PC-3 (cell line): ENCODE results near the gene RABAC1. TPM values are rescaled to one million over a fixed set of nuclear protein-coding genes. Genes with fewer than 3 reads are reported as not detected.

Experiments
- ATAC-seq: fragments of 200-7000 bp; cut with Tn5 transposase; 2 replicates; pipeline ENCODE4 v1.9.1; 2020; ENCODE audit warnings: mild to moderate bottlenecking, moderate library complexity
- BruUV-seq: library from RNA; stranded (reverse); fragments of 400-500 nt; replicated peaks from 2 replicates; lab custom pipeline; 2021; lab: Mats Ljungman, UMichigan
- CTCF ChIA-PET: fragments of 300-600 bp; sonication (Branson Sonifier 250); formaldehyde crosslinking; loops from one replicate; lab custom pipeline; 2022; ENCODE audit warnings: antibody characterized with exemption; lab: Charles Lee
- POLR2A ChIA-PET: fragments of 300-600 bp; sonication (Branson Sonifier 250); formaldehyde crosslinking; loops from one replicate; lab custom pipeline; 2022; ENCODE audit warnings: antibody characterized with exemption; ENCODE audit not compliant: unreplicated experiment; lab: Charles Lee
- DNase-seq: peaks from one replicate; pipeline ENCODE4 v3.0.0-alpha.2; 2015
- H2AFZ ChIP-seq: fragments of 300-600 bp; sonication (generic); 2 replicates; pipeline ENCODE4 v1.6.0; 2016; ENCODE audit warnings: antibody characterized with exemption, low read length
- H3F3A ChIP-seq: fragments of 300-600 bp; sonication (generic); one replicate; pipeline ENCODE4 v1.6.0; 2017; ENCODE audit warnings: antibody characterized with exemption, low read length, control low read depth, mild to moderate bottlenecking; ENCODE audit not compliant: unreplicated experiment
- H3K27ac ChIP-seq: fragments of 300-600 bp; sonication (generic); 2 replicates; pipeline ENCODE4 v1.5.1; 2016; ENCODE audit warnings: mild to moderate bottlenecking, low read length
- H3K27me3 ChIP-seq: fragments of 300-600 bp; sonication (generic); 2 replicates; pipeline ENCODE4 v1.6.1; 2016; ENCODE audit warnings: low read length, mixed read lengths
- H3K36me3 ChIP-seq: fragments of 300-600 bp; sonication (generic); 2 replicates; pipeline ENCODE4 v1.6.1; 2016; ENCODE audit warnings: low read depth, mixed run types, low read length, mixed read lengths
- H3K4me1 ChIP-seq: fragments of 300-600 bp; sonication (generic); 2 replicates; pipeline ENCODE4 v1.5.1; 2016; ENCODE audit warnings: low read length; ENCODE audit not compliant: insufficient read depth
- H3K4me2 ChIP-seq: fragments of 300-600 bp; sonication (generic); 2 replicates; pipeline ENCODE4 v1.6.0; 2016; ENCODE audit warnings: low read length
- H3K4me3 ChIP-seq: fragments of 300-600 bp; sonication (generic); 2 replicates; pipeline ENCODE4 v1.5.1; 2016; ENCODE audit warnings: mild to moderate bottlenecking, low read length, mixed read lengths
- H3K79me2 ChIP-seq: fragments of 300-600 bp; sonication (generic); 2 replicates; pipeline ENCODE4 v1.6.1; 2017; ENCODE audit warnings: low read length, mixed read lengths
- H3K9ac ChIP-seq: fragments of 300-600 bp; sonication (generic); 2 replicates; pipeline ENCODE4 v1.6.0; 2016; ENCODE audit warnings: mild to moderate bottlenecking, low read length
- H3K9me2 ChIP-seq: fragments of 300-600 bp; sonication (generic); replicated peaks from 2 replicates; pipeline ENCODE4 v1.6.1; 2016; ENCODE audit warnings: mixed run types, low read length, mixed read lengths
- H3K9me3 ChIP-seq: fragments of 300-600 bp; sonication (generic); 2 replicates; pipeline ENCODE4 v1.6.1; 2016; ENCODE audit warnings: low read length, mixed read lengths
- H4K20me1 ChIP-seq: fragments of 300-600 bp; sonication (generic); 2 replicates; pipeline ENCODE4 v1.6.1; 2016; ENCODE audit warnings: low read length, mixed read lengths
- CTCF ChIP-seq: fragments of 300-600 bp; sonication (generic); conservative IDR thresholded peaks from 2 replicates; pipeline ENCODE4 v1.5.1; 2017; ENCODE audit warnings: antibody characterized with exemption, low read depth, mild to moderate bottlenecking, low read length
- EZH2 ChIP-seq: fragments of 300-600 bp; sonication (generic); IDR thresholded peaks from one replicate; pipeline ENCODE4 v1.6.1; 2017; ENCODE audit warnings: antibody characterized with exemption, mild to moderate bottlenecking, low read length; ENCODE audit not compliant: unreplicated experiment
- EZH2phosphoT487 ChIP-seq: fragments of 300-600 bp; sonication (generic); IDR thresholded peaks from 2 replicates; pipeline ENCODE4 v1.6.1; 2018; ENCODE audit warnings: mild to moderate bottlenecking, antibody characterized with exemption, low read length, borderline replicate concordance
- intact Hi-C: fragments of 100-400 bp; cut with micrococcal nuclease; formaldehyde crosslinking; loops from 2 replicates; pipeline ENCODE4 v1.9.0; 2023
- total RNA-seq: library from RNA; depleted of rRNA; stranded (reverse); fragments of >200 nt; gene quantifications from 2 replicates; pipeline ENCODE4 v1.2.3, GENCODE V29; 2014

Gene RABAC1
- total RNA-seq, 1 experiment from 2014 or later: 158 TPM

- DNase-seq: no peak
- H3K9me2 ChIP-seq: no peaks in the 10 kb centered on the region
- no peak for ATAC-seq
- no peaks in the 10 kb centered on the region for H3F3A ChIP-seq
- no peaks in the 10 kb centered on the region for H4K20me1 ChIP-seq
- no peak overlapping the region for H3K4me2 ChIP-seq
- no TSS peak for BruUV-seq
- H3K36me3 ChIP-seq: no peaks in the 10 kb centered on the region
- TF ChIP-seq EZH2phosphoT487: no peak
- TF ChIP-seq CTCF: no peak
- TF ChIP-seq EZH2: no peak
- CTCF ChIA-PET: no interaction called here
- H3K9ac ChIP-seq: no peak overlapping the region
- H3K4me1 ChIP-seq: no peaks in the 10 kb centered on the region
- intact Hi-C loops: no loop called here
- POLR2A ChIA-PET: no interaction called here
- no peak overlapping the region for H2AFZ ChIP-seq
- no peaks in the 10 kb centered on the region for H3K79me2 ChIP-seq
- no peaks in the 10 kb centered on the region for H3K9me3 ChIP-seq
- H3K4me3 ChIP-seq: no peak overlapping the region
- peaks cover 28% of the 10 kb centered on the region for H3K27me3 ChIP-seq
- H3K27ac ChIP-seq: no peak overlapping the region
Observed at GRCh38 chr19:41911889-41912731, 47.0 kb downstream of the RABAC1 start.

- Histone ChIP-seq H3K79me2 (no peaks in the 10 kb centered on the region), H2AFZ (no peak overlapping the region), H3K4me1 (no peaks in the 10 kb centered on the region), H3K4me2 (no peak overlapping the region), H3K4me3 (no peak overlapping the region), H3F3A (no peaks in the 10 kb centered on the region), H3K27me3 (peaks cover 28% of the 10 kb centered on the region), H3K9ac (no peak overlapping the region), H3K36me3 (no peaks in the 10 kb centered on the region), H3K27ac (no peak overlapping the region), H4K20me1 (no peaks in the 10 kb centered on the region), H3K9me3 (no peaks in the 10 kb centered on the region), H3K9me2 (no peaks in the 10 kb centered on the region)
- POLR2A ChIA-PET: no interaction called here
- ATAC-seq (no peak), DNase-seq (no peak)
- TSS peak; percentile 19 for BruUV-seq
- intact Hi-C loops: no loop called here
- CTCF ChIA-PET: no interaction called here
- TF ChIP-seq EZH2: no peak
- no peak for TF ChIP-seq EZH2phosphoT487
- TF ChIP-seq CTCF: no peak
Observed at GRCh38 chr19:41910992-41911888, 47.9 kb downstream of the RABAC1 start.
